Esophagus muscularis mucosa (tissue), 4 donors: ENCODE measurements around the gene RASA1. TPM values are rescaled to one million over a fixed set of nuclear protein-coding genes. Genes with fewer than 3 reads are reported as not detected.

Experiments used
- DNase-seq: peaks from one replicate; pipeline ENCODE4 v3.0.0-alpha.2; 2017; ENCODE audit errors: extremely low spot score
- H3K27ac ChIP-seq, 4 donors: fragments of 200-600 bp; sonication (generic); replicated peaks in 1 of 4; 1 replicate in 3 of 4; 2 replicates in 1 of 4; pipeline ENCODE4 v1.5.1; 2016 to 2019; ENCODE audit warnings: mild to moderate bottlenecking in 1 of 4
- H3K27me3 ChIP-seq, 4 donors: fragments of 200-600 bp; sonication (generic); one replicate each; pipeline versions ENCODE4 v1.5.1 to v1.6.0; 2016 to 2019
- H3K36me3 ChIP-seq, 4 donors: fragments of 200-600 bp; sonication (generic); one replicate each; pipeline ENCODE4 v1.5.1; 2016 to 2019
- H3K4me1 ChIP-seq, 4 donors: fragments of 200-600 bp; sonication (generic); one replicate each; pipeline ENCODE4 v1.5.1; 2016 to 2019
- H3K4me3 ChIP-seq, 4 donors: fragments of 200-600 bp; sonication (generic); 1 replicate in 2 of 4; 2 replicates in 2 of 4; pipeline ENCODE4 v1.5.1; 2016 to 2019; ENCODE audit warnings: mild to moderate bottlenecking in 4 of 4, moderate library complexity in 1 of 4
- H3K9me3 ChIP-seq, 4 donors: fragments of 200-600 bp; sonication (generic); 1 replicate in 3 of 4; 2 replicates in 1 of 4; pipeline ENCODE4 v1.5.1; 2016 to 2019
- EP300 ChIP-seq: sonication (generic); formaldehyde crosslinking; IDR thresholded peaks from one replicate; pipeline ENCODE4 v1.6.1; 2017; ENCODE audit warnings: antibody characterized with exemption
- POLR2A ChIP-seq: fragments of 450-650 bp; IDR thresholded peaks from one replicate; pipeline ENCODE4 v1.6.1; 2017; ENCODE audit warnings: antibody characterized with exemption, moderate library complexity, mild to moderate bottlenecking, low read depth
- POLR2AphosphoS5 ChIP-seq, 2 donors: sonication (generic); formaldehyde crosslinking; IDR thresholded peaks; one replicate each; pipeline ENCODE4 v1.6.1; 2017; ENCODE audit warnings: antibody characterized with exemption in 2 of 2
- WGBS: methylation state at CpG from one replicate; pipeline ENCODE4 v1.1.5; 2018; 5-methylcytosine and 5-hydroxymethylcytosine counted together
- intact Hi-C: fragments of 100-400 bp; cut with DNase I; formaldehyde crosslinking; loops from one replicate; pipeline ENCODE4 v1.15.1; 2023
- total RNA-seq, 4 donors: library from RNA; depleted of rRNA; stranded (reverse); fragments of >200 nt; gene quantifications; one replicate each; pipeline versions ENCODE4 v1.1.0 to v1.2.1, GENCODE V29; 2016
- TF ChIP-seq, protein P1 (sequence below), 3 experiments: fragments of 200-600 bp in 2 of 3; fragments of 450-650 bp in 1 of 3; sonication (generic) in 2 of 3; IDR thresholded peaks; one replicate each; pipeline ENCODE4 v1.5.1; 2017 to 2019; ENCODE audit warnings: antibody characterized with exemption in 3 of 3, mild to moderate bottlenecking in 2 of 3, moderate library complexity in 1 of 3

The RASA1 gene
- total RNA-seq, 4 donors from 2014 or later, result 23.4 to 27.3 (median 23.6) TPM

DNA sequence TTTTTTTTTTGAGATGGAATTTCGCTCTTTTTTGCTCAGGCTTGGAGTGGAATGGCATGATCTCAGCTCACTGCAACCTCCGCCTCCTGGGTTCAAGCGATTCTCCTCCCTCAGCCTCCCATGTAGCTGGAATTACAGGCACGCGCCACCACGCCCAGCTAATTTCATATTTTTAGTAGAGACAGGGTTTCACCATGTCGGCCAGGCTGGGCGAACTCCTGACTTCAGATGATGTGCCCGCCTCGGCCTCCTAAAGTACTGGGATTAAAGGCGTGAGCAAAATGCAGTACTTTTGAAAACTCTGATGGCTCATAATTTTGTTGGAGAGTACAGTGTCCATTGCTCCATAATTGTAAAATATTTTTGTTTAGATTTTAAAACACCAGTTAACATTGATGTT, 92.4 kb downstream of the RASA1 start:
- Histone ChIP-seq H3K36me3 (peaks cover 3 to 32% (median 18%) of the 10 kb centered on the region in 4 donors), H3K4me3 (no peak overlapping the region), H3K4me1 (peaks cover 0 to 4% (median 0%) of the 10 kb centered on the region in 4 donors), H3K27ac (no peak overlapping the region), H3K9me3 (no peaks in the 10 kb centered on the region), H3K27me3 (no peaks in the 10 kb centered on the region)
- no peak for DNase-seq
- intact Hi-C loops, result no loop called here
- 93% methylated on average over 11 of the region's 11 CpGs for WGBS
- TF ChIP-seq POLR2AphosphoS5 (IDR thresholded peaks at IDR 0.05) (no peak), POLR2A (no peak), EP300 (no peak)
- TF ChIP-seq, protein P1, sequence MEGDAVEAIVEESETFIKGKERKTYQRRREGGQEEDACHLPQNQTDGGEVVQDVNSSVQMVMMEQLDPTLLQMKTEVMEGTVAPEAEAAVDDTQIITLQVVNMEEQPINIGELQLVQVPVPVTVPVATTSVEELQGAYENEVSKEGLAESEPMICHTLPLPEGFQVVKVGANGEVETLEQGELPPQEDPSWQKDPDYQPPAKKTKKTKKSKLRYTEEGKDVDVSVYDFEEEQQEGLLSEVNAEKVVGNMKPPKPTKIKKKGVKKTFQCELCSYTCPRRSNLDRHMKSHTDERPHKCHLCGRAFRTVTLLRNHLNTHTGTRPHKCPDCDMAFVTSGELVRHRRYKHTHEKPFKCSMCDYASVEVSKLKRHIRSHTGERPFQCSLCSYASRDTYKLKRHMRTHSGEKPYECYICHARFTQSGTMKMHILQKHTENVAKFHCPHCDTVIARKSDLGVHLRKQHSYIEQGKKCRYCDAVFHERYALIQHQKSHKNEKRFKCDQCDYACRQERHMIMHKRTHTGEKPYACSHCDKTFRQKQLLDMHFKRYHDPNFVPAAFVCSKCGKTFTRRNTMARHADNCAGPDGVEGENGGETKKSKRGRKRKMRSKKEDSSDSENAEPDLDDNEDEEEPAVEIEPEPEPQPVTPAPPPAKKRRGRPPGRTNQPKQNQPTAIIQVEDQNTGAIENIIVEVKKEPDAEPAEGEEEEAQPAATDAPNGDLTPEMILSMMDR (IDR thresholded peaks at IDR 0.05), result no peak

DNA sequence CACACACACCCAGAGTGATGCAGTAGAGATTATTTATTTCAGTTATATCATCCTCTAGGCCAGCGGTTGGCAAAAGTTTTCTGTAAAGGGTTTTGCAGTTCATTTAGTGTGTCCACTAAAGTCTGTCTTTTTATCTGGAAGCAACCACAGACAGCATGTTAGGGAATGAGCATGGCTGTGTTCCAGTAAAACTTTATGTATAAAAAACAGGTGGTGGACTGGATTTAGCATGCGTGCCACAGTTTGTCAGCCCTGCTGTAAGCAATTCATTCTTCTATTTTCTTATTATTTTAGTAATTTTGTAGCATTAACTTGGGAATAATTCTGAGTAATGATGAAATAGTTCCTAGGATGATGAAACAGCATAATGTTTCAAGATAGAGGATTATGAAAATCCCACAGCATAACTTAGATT, 93.4 kb downstream of the RASA1 start:
- no peaks in the 10 kb centered on the region for H3K27me3 ChIP-seq
- peaks cover 0 to 4% (median 0%) of the 10 kb centered on the region in 4 donors for H3K4me1 ChIP-seq
- TF ChIP-seq, protein P1 (IDR thresholded peaks at IDR 0.05), result no peak
- TF ChIP-seq POLR2AphosphoS5 (IDR thresholded peaks at IDR 0.05), result no peak
- no peak for TF ChIP-seq POLR2A
- TF ChIP-seq EP300, result no peak
- intact Hi-C loops, result no loop called here
- WGBS, result 70% methylated on average over 2 of the region's 2 CpGs
- H3K36me3 ChIP-seq, result peaks cover 0 to 27% (median 10%) of the 10 kb centered on the region in 4 donors
- H3K4me3 ChIP-seq, result no peak overlapping the region
- DNase-seq, result no peak
- no peaks in the 10 kb centered on the region for H3K9me3 ChIP-seq
- H3K27ac ChIP-seq, result no peak overlapping the region

DNA sequence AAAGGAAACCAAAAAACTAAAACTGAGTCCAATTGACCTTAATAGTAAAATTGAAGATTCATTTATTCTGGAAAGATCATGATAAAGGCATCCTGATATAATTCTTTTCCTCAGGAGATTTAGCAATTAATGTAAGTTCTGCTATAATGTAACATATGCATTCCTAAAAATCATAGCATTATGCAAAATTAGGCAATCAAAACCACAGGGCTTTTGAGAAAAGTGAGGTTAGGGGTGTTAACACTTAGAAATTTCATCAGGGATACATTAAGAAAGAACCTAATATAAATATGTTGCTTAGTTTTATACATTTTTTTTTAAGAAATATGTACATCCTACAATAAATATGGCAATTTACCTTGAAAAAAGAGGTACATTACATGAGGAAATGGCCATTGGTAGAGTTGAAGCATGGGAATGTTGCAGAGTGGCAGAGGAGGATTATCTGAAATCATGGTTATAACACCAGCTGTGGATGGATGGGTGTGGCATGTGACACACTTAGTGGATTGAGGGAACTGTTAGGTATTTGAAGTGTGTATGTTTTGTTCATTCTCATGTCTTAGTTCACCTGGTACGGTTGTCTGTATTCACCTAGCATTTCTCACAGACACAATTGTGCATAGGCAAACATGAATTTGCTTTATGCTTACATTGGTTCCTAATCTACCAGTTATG, 94.0 kb downstream of the RASA1 start:
- TF ChIP-seq EP300 (no peak), POLR2A (no peak), POLR2AphosphoS5 (IDR thresholded peaks at IDR 0.05) (no peak)
- TF ChIP-seq, protein P1 (IDR thresholded peaks at IDR 0.05), result no peak
- peaks cover 0 to 4% (median 0%) of the 10 kb centered on the region in 4 donors for H3K4me1 ChIP-seq
- peaks cover 0 to 25% (median 8%) of the 10 kb centered on the region in 4 donors for H3K36me3 ChIP-seq
- DNase-seq, result no peak
- no peaks in the 10 kb centered on the region for H3K9me3 ChIP-seq
- H3K4me3 ChIP-seq, result no peak overlapping the region
- no peaks in the 10 kb centered on the region for H3K27me3 ChIP-seq
- WGBS, result 90% methylated on average over 1 of the region's 1 CpG
- intact Hi-C loops, result no loop called here
- H3K27ac ChIP-seq, result no peak overlapping the region

DNA sequence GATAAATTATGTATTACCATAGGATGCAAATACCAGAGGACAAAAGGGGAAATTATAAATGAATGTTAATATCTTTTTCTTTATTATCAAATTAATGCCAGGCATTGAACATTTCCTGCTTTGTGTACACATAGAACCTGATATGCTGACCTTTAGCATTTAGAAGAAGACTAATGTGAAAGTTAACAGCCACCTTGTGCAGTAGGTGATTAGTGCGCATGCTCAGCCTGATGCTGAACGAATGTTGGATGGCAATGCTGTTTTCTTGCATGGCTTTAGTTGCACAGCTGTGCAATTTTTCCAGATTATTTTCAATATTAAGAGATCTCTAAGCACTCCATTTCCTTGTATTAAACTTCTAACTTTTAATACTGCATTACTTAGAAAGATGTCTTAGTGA, 99.6 kb downstream of the RASA1 start:
- no peaks in the 10 kb centered on the region for H3K4me1 ChIP-seq

More for the DNA sequence above, 99.6 kb downstream of the RASA1 start:
- intact Hi-C loops, result no loop called here
- 100% methylated on average over 2 of the region's 2 CpGs for WGBS
- no peak for TF ChIP-seq EP300
- TF ChIP-seq, protein P1 (IDR thresholded peaks at IDR 0.05), result no peak
- TF ChIP-seq POLR2A, result no peak
- no peak for TF ChIP-seq POLR2AphosphoS5 (IDR thresholded peaks at IDR 0.05)
- H3K27me3 ChIP-seq, result no peaks in the 10 kb centered on the region
- H3K27ac ChIP-seq, result no peak overlapping the region
- H3K4me3 ChIP-seq, result no peak overlapping the region
- peaks cover 0 to 24% (median 2%) of the 10 kb centered on the region in 4 donors for H3K36me3 ChIP-seq
- DNase-seq, result no peak
- no peaks in the 10 kb centered on the region for H3K9me3 ChIP-seq
